A549 (cell line): ENCODE data around the gene TUBB3. TPM values are rescaled to one million over a fixed set of nuclear protein-coding genes. Genes with fewer than 3 reads are reported as not detected.
A peak's percentile ranks its signal among the peaks of the same experiment; 100 is the strongest.

Experiments used
- ATAC-seq, 2 experiments: fragments of 200-7000 bp in 1 of 2; fragments of >200 bp in 1 of 2; cut with Nextera tagmentation in 1 of 2; cut with Tn5 transposase in 1 of 2; 3 replicates each; pipeline versions ENCODE4 v1.8.0 to v1.9.1; 2018 to 2020; ENCODE audit warnings: mild to moderate bottlenecking in 1 of 2, moderate library complexity in 1 of 2
- CTCF ChIA-PET: fragments of 300-600 bp; sonication (Branson Sonifier 250); formaldehyde crosslinking; extraction: SDS; loops from one replicate; lab custom pipeline; 2021; ENCODE audit warnings: antibody characterized with exemption, inconsistent platforms; lab: Yijun Ruan, JAX
- POLR2A ChIA-PET: fragments of 350-600 bp; formaldehyde crosslinking; extraction: SDS; loops from one replicate; lab custom pipeline; 2021; ENCODE audit warnings: antibody characterized with exemption, inconsistent platforms; lab: Yijun Ruan, JAX
- DNase-seq, 2 experiments: peaks; one replicate each; pipeline versions ENCODE4 v3.0.0 to v3.0.0-alpha.2; 2011 to 2016; ENCODE audit warnings: low read depth in 1 of 2, low spot score in 1 of 2
- FAIRE-seq: peaks from 2 replicates; lab custom pipeline; 2011; peaks lifted over from hg19 to GRCh38; lab: Jason Lieb, UNC
- H3K27ac ChIP-seq, 2 experiments: fragments of >200 bp; sonication (Bioruptor Twin); formaldehyde crosslinking; 3 replicates each; pipeline ENCODE4 v1.5.1; 2016 to 2017
- H3K4me1 ChIP-seq: fragments of >200 bp; sonication (Bioruptor Twin); formaldehyde crosslinking; 3 replicates; pipeline ENCODE4 v1.6.1; 2016
- H3K4me2 ChIP-seq: fragments of >200 bp; sonication (Bioruptor Twin); formaldehyde crosslinking; 3 replicates; pipeline ENCODE4 v1.6.1; 2016
- H3K4me3 ChIP-seq: fragments of >200 bp; sonication (Bioruptor Twin); formaldehyde crosslinking; 3 replicates; pipeline ENCODE4 v1.5.1; 2016
- H3K9me3 ChIP-seq: fragments of >200 bp; sonication (Bioruptor Twin); formaldehyde crosslinking; 3 replicates; pipeline ENCODE4 v1.6.1; 2016
- ELK1 ChIP-seq: fragments of 150-350 bp; IDR thresholded peaks from 2 replicates; pipeline ENCODE4 v1.6.1; 2014; ENCODE audit warnings: low read depth, mild to moderate bottlenecking, low read length
- ESRRA ChIP-seq: fragments of 150-350 bp; IDR thresholded peaks from 2 replicates; pipeline ENCODE4 v1.6.1; 2014; ENCODE audit warnings: mild to moderate bottlenecking, low read length, borderline replicate concordance
- HES2 ChIP-seq: fragments of >200 bp; sonication (Bioruptor Twin); formaldehyde crosslinking; IDR thresholded peaks from 2 replicates; pipeline ENCODE4 v1.6.1; 2016
- HOXB5 ChIP-seq: fragments of 250-450 bp; sonication (Bioruptor Pico); IDR thresholded peaks from 2 replicates; pipeline ENCODE4 v1.5.0; 2020; ENCODE audit warnings: mild to moderate bottlenecking, moderate library complexity
- JUNB ChIP-seq: fragments of >200 bp; sonication (Bioruptor Twin); formaldehyde crosslinking; IDR thresholded peaks from 2 replicates; pipeline ENCODE4 v1.6.1; 2016
- MAZ ChIP-seq: fragments of 150-350 bp; IDR thresholded peaks from 2 replicates; pipeline ENCODE4 v1.6.1; 2014; ENCODE audit warnings: antibody characterized with exemption, low read depth, low read length, borderline replicate concordance
- PBX3 ChIP-seq: IDR thresholded peaks from 2 replicates; pipeline ENCODE4 v1.6.1; 2012
- POLR2A ChIP-seq: IDR thresholded peaks from 2 replicates; pipeline ENCODE4 v1.6.1; 2012; ENCODE audit warnings: mild to moderate bottlenecking, low read length
- RAD21 ChIP-seq, 2 experiments: fragments of >200 bp in 1 of 2; sonication (Bioruptor Twin) in 1 of 2; formaldehyde crosslinking in 1 of 2; IDR thresholded peaks in 1 of 2; conservative IDR thresholded peaks in 1 of 2; 2 replicates in 1 of 2; 3 replicates in 1 of 2; pipeline ENCODE4 v1.6.1; 2012 to 2018; ENCODE audit warnings: inconsistent platforms in 1 of 2
- REST ChIP-seq: fragments of 200-600 bp; sonication (generic); IDR thresholded peaks from 2 replicates; pipeline ENCODE4 v1.6.1; 2016; ENCODE audit warnings: antibody characterized with exemption, mild to moderate bottlenecking, moderate library complexity
- WGBS: methylation state at CpG from one replicate; pipeline ENCODE4 v1.1.6; 2017; ENCODE audit errors: missing lambda C conversion rate; 5-methylcytosine and 5-hydroxymethylcytosine counted together
- polyA plus RNA-seq, 4 experiments: library from polyadenylated mRNA; depleted of rRNA in 3 of 4; stranded (reverse); fragments of >200 nt; fragmentation: RNase III in 1 of 4; extraction: RNeasy Plus Mini Kit Qiagen cat#74134 plus additional on column Dnase treatment in 1 of 4; gene quantifications; 2 replicates in 3 of 4; 3 replicates in 1 of 4; pipeline ENCODE4 v1.2.3, GENCODE V29; 2011 to 2017

TUBB3 gene
- polyA plus RNA-seq, 2 of the 4 experiments (the other 2 are of a cell fraction): 48.9 to 163 TPM

GRCh38 chr16:89919535-89920406, 3.4 kb upstream of the TUBB3 start:
- Histone ChIP-seq H3K4me2 (peak overlapping the region; percentile 96), H3K4me3 (no peak overlapping the region), H3K4me1 (peaks cover 54% of the 10 kb centered on the region), H3K27ac (peak overlapping the region; percentile 98 to 99; a peak in 5 of 6 replicates), H3K9me3 (no peaks in the 10 kb centered on the region)
- ChIA-PET POLR2A (no interaction called here), CTCF (interaction anchor here (1.1 to 11.8 kb wide), 5 partner anchors 10 to 101 kb away, joined by 3 to 109 read pairs (median 9); partner anchors contain the start of gene DEF8)
- DNase-seq (no peak), ATAC-seq (no peak)
- TF ChIP-seq HES2: no peak
- TF ChIP-seq ELK1: no peak
- no peak for TF ChIP-seq PBX3
- 0 out of 2 replicates have a peak, but pooled peaks have one; percentile 16 for TF ChIP-seq POLR2A
- no peak for TF ChIP-seq REST
- TF ChIP-seq ESRRA: no peak
- TF ChIP-seq, all 56 proteins: peak for 1
- no peak for FAIRE-seq
- 94% methylated on average over 52 of the region's 52 CpGs for WGBS

GRCh38 chr16:89920723-89921122, 2.4 kb upstream of the TUBB3 start:
- WGBS: 78% methylated on average over 4 of the region's 6 CpGs
- TF ChIP-seq MAZ (no peak), JUNB (no peak), HOXB5 (CRISPR knock-in tag) (no peak)
- Histone ChIP-seq H3K27ac (peak overlapping the region; percentile 98 to 99), H3K4me3 (peak overlapping the region; percentile 83; the same call in 1 of the 3 replicates), H3K9me3 (no peaks in the 10 kb centered on the region), H3K4me1 (peaks cover 61% of the 10 kb centered on the region), H3K4me2 (peak overlapping the region; percentile 96)
- DNase-seq (no peak), FAIRE-seq (no peak), ATAC-seq (no peak)
- CTCF ChIA-PET: interaction anchor here (11.8 kb wide), 1 partner anchor 11 kb away, joined by 109 read pairs; no protein-coding TSS in a partner anchor
- POLR2A ChIA-PET: no interaction called here

- no peak for TF ChIP-seq MAZ
- no peak for TF ChIP-seq RAD21 (conservative IDR thresholded peaks at IDR 0.05 in 1 of 2, IDR thresholded peaks at IDR 0.05 in 1 of 2)
- DNase-seq (no peak), ATAC-seq (no peak), FAIRE-seq (no peak)
- CTCF ChIA-PET: interaction anchor here (0.9 to 11.8 kb wide), 3 partner anchors 12 to 97 kb away, joined by 3 to 109 read pairs (median 3); partner anchors contain the start of gene DEF8
- Histone ChIP-seq H3K4me3 (peak overlapping the region; percentile 83), H3K27ac (peak overlapping the region; percentile 98 to 99), H3K4me2 (peak overlapping the region; percentile 96), H3K4me1 (peaks cover 61% of the 10 kb centered on the region), H3K9me3 (no peaks in the 10 kb centered on the region)
- POLR2A ChIA-PET: interaction anchor here (0.8 to 3.1 kb wide), 7 partner anchors 11 to 100 kb away, joined by 3 to 34 read pairs (median 17); partner anchors contain the start of gene TCF25
- 57% methylated on average over 13 of the region's 14 CpGs for WGBS
Observed at GRCh38 chr16:89921131-89921701, 1.9 kb upstream of the TUBB3 start.
